Gastrocnemius medialis (tissue), 4 donors: ENCODE measurements around the gene TEX11. TPM values are rescaled to one million over a fixed set of nuclear protein-coding genes. Genes with fewer than 3 reads are reported as not detected.
"Not testable (repeated sequence)": the region's sequence is repeated elsewhere in the genome, so short reads cannot be mapped to it uniquely, and the experiment has no call there.

Experiments used
- ATAC-seq, 2 donors: fragments of 150-250 bp; one replicate each; pipeline ENCODE4 v1.9.1; 2016
- DNase-seq, 2 donors: peaks; one replicate each; pipeline ENCODE4 v3.0.0-alpha.2; 2019
- H3K27ac ChIP-seq, 4 donors: fragments of 200-600 bp; sonication (generic); 1 replicate in 1 of 4; 2 replicates in 3 of 4; pipeline ENCODE4 v1.5.1; 2016 to 2018; ENCODE audit warnings: mild to moderate bottlenecking in 2 of 4, moderate library complexity in 1 of 4
- H3K27me3 ChIP-seq, 3 donors: fragments of 200-600 bp; sonication (generic) in 2 of 3; 1 replicate in 1 of 3; 2 replicates in 2 of 3; pipeline versions ENCODE4 v1.5.1 to v1.6.0; 2016 to 2019; ENCODE audit warnings: mild to moderate bottlenecking in 1 of 3, moderate library complexity in 1 of 3
- H3K36me3 ChIP-seq, 2 donors: fragments of 200-600 bp; sonication (generic) in 1 of 2; one replicate each; pipeline ENCODE4 v1.5.1; 2017 to 2018
- H3K4me1 ChIP-seq, 2 donors: fragments of 200-600 bp; sonication (generic) in 1 of 2; one replicate each; pipeline ENCODE4 v1.5.1; 2016 to 2017; ENCODE audit warnings: mild to moderate bottlenecking in 2 of 2
- H3K4me3 ChIP-seq, 4 donors: fragments of 200-600 bp; sonication (generic) in 3 of 4; 1 replicate in 1 of 4; 2 replicates in 3 of 4; pipeline ENCODE4 v1.5.1; 2016 to 2019; ENCODE audit warnings: mild to moderate bottlenecking in 2 of 4
- H3K9me3 ChIP-seq, 3 donors: fragments of 200-600 bp; sonication (generic) in 2 of 3; 1 replicate in 1 of 3; 2 replicates in 2 of 3; pipeline ENCODE4 v1.5.1; 2016 to 2019
- CTCF ChIP-seq, 5 experiments: fragments of 450-650 bp in 3 of 5; fragments of 200-600 bp in 2 of 5; sonication (generic) in 2 of 5; IDR thresholded peaks in 4 of 5; conservative IDR thresholded peaks in 1 of 5; 1 replicate in 4 of 5; 2 replicates in 1 of 5; pipeline ENCODE4 v1.5.1; 2016 to 2019; ENCODE audit warnings: antibody characterized with exemption in 5 of 5, mild to moderate bottlenecking in 3 of 5, moderate library complexity in 3 of 5
- POLR2A ChIP-seq, 2 donors: fragments of 450-650 bp; IDR thresholded peaks; one replicate each; pipeline ENCODE4 v1.6.1; 2017; ENCODE audit warnings: antibody characterized with exemption in 2 of 2, mild to moderate bottlenecking in 2 of 2, moderate library complexity in 2 of 2
- in situ Hi-C, 4 donors: fragments of 200-750 bp; cut with MboI; loops; one replicate each; pipeline versions ENCODE4 v1.15.0 to v1.8.0; 2017; ENCODE audit warnings: low sequenced_read_pairs in 4 of 4
- intact Hi-C: fragments of 100-400 bp; cut with DNase I; formaldehyde crosslinking; loops from one replicate; pipeline ENCODE4 v1.15.1; 2023; ENCODE audit warnings: low total_unique reads
- total RNA-seq, 4 donors: library from RNA; depleted of rRNA; stranded (reverse); fragments of >200 nt; gene quantifications; one replicate each; pipeline versions ENCODE4 v1.1.0 to v1.2.3, GENCODE V29; 2016

The TEX11 gene
- total RNA-seq, 4 donors from 2014 or later = not detected

GRCh38 chrX:70769659-70770227, 138.8 kb downstream of the TEX11 start:
- no peak for DNase-seq
- Histone ChIP-seq H3K4me3 (no peak overlapping the region), H3K27ac (no peak overlapping the region), H3K27me3 (no peaks in the 10 kb centered on the region), H3K9me3 (no peaks in the 10 kb centered on the region), H3K4me1 (no peaks in the 10 kb centered on the region), H3K36me3 (no peaks in the 10 kb centered on the region)
- ATAC-seq = no peak
- in situ Hi-C loops (loop anchor here (5.0 to 25.0 kb wide), 3 partner anchors 405 to 418 kb away; no protein-coding TSS in a partner anchor), intact Hi-C loops (loop anchor here (2.0 kb wide), 1 partner anchor 411 kb away; no protein-coding TSS in a partner anchor)
- TF ChIP-seq POLR2A (IDR thresholded peaks at IDR 0.05) (no peak), CTCF (IDR thresholded peaks at IDR 0.05 in 4 of 5, conservative IDR thresholded peaks at IDR 0.05 in 1 of 5) (peak in 2 of 5 experiments; percentile 11 to 42)

- no peak for ATAC-seq
- no peaks in the 10 kb centered on the region for H3K36me3 ChIP-seq
- in situ Hi-C loops (loop anchor here in 3 of 4 donors (10.0 to 25.0 kb wide), 2 partner anchors 413 to 425 kb away; no protein-coding TSS in a partner anchor), intact Hi-C loops (no loop called here)
- no peak for TF ChIP-seq CTCF (IDR thresholded peaks at IDR 0.05 in 4 of 5, conservative IDR thresholded peaks at IDR 0.05 in 1 of 5)
- TF ChIP-seq POLR2A (IDR thresholded peaks at IDR 0.05) = no peak
- no peaks in the 10 kb centered on the region for H3K4me1 ChIP-seq
- H3K27me3 ChIP-seq = peaks cover 0 to 8% (median 3%) of the 10 kb centered on the region in 3 donors
- H3K27ac ChIP-seq = no peak overlapping the region
- no peaks in the 10 kb centered on the region for H3K9me3 ChIP-seq
- no peak overlapping the region for H3K4me3 ChIP-seq
- DNase-seq = no peak
Measured at GRCh38 chrX:70762285-70762684, 146.2 kb downstream of the TEX11 start.

- no peaks in the 10 kb centered on the region for H3K27me3 ChIP-seq
- DNase-seq = no peak
- ATAC-seq = no peak
- H3K4me1 ChIP-seq = no peaks in the 10 kb centered on the region
- no peak overlapping the region for H3K4me3 ChIP-seq
- in situ Hi-C loops = loop anchor here in 2 of 4 donors (25.0 kb wide), 1 partner anchor 431 kb away; no protein-coding TSS in a partner anchor
- no peak overlapping the region for H3K27ac ChIP-seq
- intact Hi-C loops = no loop called here
- no peaks in the 10 kb centered on the region for H3K9me3 ChIP-seq
- H3K36me3 ChIP-seq = no peaks in the 10 kb centered on the region
- TF ChIP-seq CTCF (IDR thresholded peaks at IDR 0.05 in 4 of 5, conservative IDR thresholded peaks at IDR 0.05 in 1 of 5) (no peak), POLR2A (IDR thresholded peaks at IDR 0.05) (no peak)
Measured at GRCh38 chrX:70755850-70756249, 152.7 kb downstream of the TEX11 start.

GRCh38 chrX:70754169-70754848, 154.2 kb downstream of the TEX11 start:
- Histone ChIP-seq H3K27ac (no peak overlapping the region), H3K4me1 (no peaks in the 10 kb centered on the region), H3K27me3 (no peaks in the 10 kb centered on the region), H3K4me3 (no peak overlapping the region), H3K9me3 (no peaks in the 10 kb centered on the region), H3K36me3 (no peaks in the 10 kb centered on the region)
- ATAC-seq (no peak), DNase-seq (no peak)
- intact Hi-C loops (no loop called here), in situ Hi-C loops (loop anchor here in 2 of 4 donors (25.0 kb wide), 1 partner anchor 433 kb away; no protein-coding TSS in a partner anchor)
- no peak for TF ChIP-seq CTCF (IDR thresholded peaks at IDR 0.05 in 4 of 5, conservative IDR thresholded peaks at IDR 0.05 in 1 of 5)
- TF ChIP-seq POLR2A (IDR thresholded peaks at IDR 0.05) = no peak

- intact Hi-C loops, H3K27me3 ChIP-seq, DNase-seq, H3K36me3 ChIP-seq, H3K9me3 ChIP-seq, ATAC-seq, in situ Hi-C loops, H3K27ac ChIP-seq, H3K4me1 ChIP-seq, H3K4me3 ChIP-seq: not testable (repeated sequence)
Measured at GRCh38 chrX:70733774-70734173, 174.7 kb downstream of the TEX11 start.

GRCh38 chrX:70727961-70728360, 180.6 kb downstream of the TEX11 start:
- ATAC-seq, H3K27me3 ChIP-seq, in situ Hi-C loops, DNase-seq, H3K4me1 ChIP-seq, H3K36me3 ChIP-seq, H3K4me3 ChIP-seq, H3K27ac ChIP-seq, intact Hi-C loops, H3K9me3 ChIP-seq: not testable (repeated sequence)
